Stimulated activated CD8-positive, alpha-beta memory T cell treated with anti-CD3 and anti-CD28 coated beads, Interleukin-4, amount 100 ng/mL, for 4 hours (primary cell): ENCODE data around the gene FMN1.

Experiments
- DNase-seq, 2 donors: peaks; one replicate each; pipeline ENCODE4 v3.0.0-alpha.2; 2020; ENCODE audit warnings: low read depth in 2 of 2, low spot score in 1 of 2

The FMN1 gene

GRCh38 chr15:32838338-32838737, 356.2 kb downstream of the FMN1 start:
- no peak for DNase-seq

- DNase-seq = no peak
Measured at GRCh38 chr15:32837935-32838334, 356.6 kb downstream of the FMN1 start.

- DNase-seq = no peak
Measured at GRCh38 chr15:32834156-32834555, 360.4 kb downstream of the FMN1 start.

GRCh38 chr15:32833379-32833821, 361.1 kb downstream of the FMN1 start:
- no peak for DNase-seq

- no peak for DNase-seq
Measured at GRCh38 chr15:32831485-32831884, 363.0 kb downstream of the FMN1 start.

- DNase-seq = no peak
Measured at GRCh38 chr15:32830241-32830640, 364.3 kb downstream of the FMN1 start.

- DNase-seq = no peak
Measured at GRCh38 chr15:32829436-32829835, 365.1 kb downstream of the FMN1 start.

GRCh38 chr15:32828507-32829186, 365.9 kb downstream of the FMN1 start:
- DNase-seq = no peak

GRCh38 chr15:32826685-32827084, 367.8 kb downstream of the FMN1 start:
- no peak for DNase-seq

GRCh38 chr15:32825219-32825618, 369.3 kb downstream of the FMN1 start:
- DNase-seq = no peak

GRCh38 chr15:32824777-32825176, 369.7 kb downstream of the FMN1 start:
- DNase-seq = no peak

- DNase-seq = no peak
Measured at GRCh38 chr15:32823750-32824149, 370.8 kb downstream of the FMN1 start.

GRCh38 chr15:32822739-32823138, 371.8 kb downstream of the FMN1 start:
- no peak for DNase-seq

- DNase-seq = no peak
Measured at GRCh38 chr15:32819448-32819847, 375.1 kb downstream of the FMN1 start.

- DNase-seq = no peak
Measured at GRCh38 chr15:32818758-32819447, 375.6 kb downstream of the FMN1 start.

GRCh38 chr15:32817577-32817976, 376.9 kb downstream of the FMN1 start:
- no peak for DNase-seq

GRCh38 chr15:32807331-32807730, 387.2 kb downstream of the FMN1 start:
- DNase-seq = no peak

GRCh38 chr15:32803631-32804030, 390.9 kb downstream of the FMN1 start:
- no peak for DNase-seq

- DNase-seq = no peak
Measured at GRCh38 chr15:32802286-32802936, 392.1 kb downstream of the FMN1 start.

- DNase-seq = no peak
Measured at GRCh38 chr15:32799936-32800535, 394.5 kb downstream of the FMN1 start.

GRCh38 chr15:32796856-32797255, 397.7 kb downstream of the FMN1 start:
- no peak for DNase-seq

- DNase-seq = no peak
Measured at GRCh38 chr15:32794973-32795372, 399.5 kb downstream of the FMN1 start.
